MCF 10A (cell line): Measurements from ENCODE around the gene AVPR2. TPM values are rescaled to one million over a fixed set of nuclear protein-coding genes. Genes with fewer than 3 reads are reported as not detected.

Experiments
- BruUV-seq: library from RNA; stranded (reverse); fragments of 400-500 nt; replicated peaks from 2 replicates; lab custom pipeline; 2021; lab: Mats Ljungman, UMichigan
- CTCF ChIA-PET: fragments of 300-600 bp; sonication (Branson Sonifier 250); formaldehyde crosslinking; extraction: SDS; loops from one replicate; lab custom pipeline; 2021; ENCODE audit warnings: antibody characterized with exemption, inconsistent platforms; lab: Yijun Ruan, JAX
- POLR2A ChIA-PET: fragments of 300-600, 350-650 bp; sonication (Branson Sonifier 250); formaldehyde crosslinking; extraction: SDS; loops from one replicate; lab custom pipeline; 2020; ENCODE audit warnings: antibody characterized with exemption, inconsistent platforms; lab: Yijun Ruan, JAX
- DNase-seq: peaks from one replicate; pipeline ENCODE4 v3.0.0-alpha.2; 2018; ENCODE audit not compliant: unreplicated experiment
- H3K27ac Mint-ChIP-seq: one replicate; pipeline ENCODE4 v1.8.0; 2022; ENCODE audit warnings: mild to moderate bottlenecking, low read depth, mixed read lengths; ENCODE audit not compliant: unreplicated experiment
- H3K27me3 Mint-ChIP-seq: one replicate; pipeline ENCODE4 v1.8.0; 2022; ENCODE audit warnings: mixed read lengths; ENCODE audit not compliant: insufficient read depth, unreplicated experiment
- H3K36me3 Mint-ChIP-seq: one replicate; pipeline ENCODE4 v1.8.0; 2022; ENCODE audit warnings: mild to moderate bottlenecking, moderate library complexity, mixed read lengths; ENCODE audit not compliant: insufficient read depth, unreplicated experiment
- H3K4me1 Mint-ChIP-seq: one replicate; pipeline ENCODE4 v1.8.0; 2022; ENCODE audit warnings: mixed read lengths; ENCODE audit not compliant: insufficient read depth, unreplicated experiment
- H3K4me3 Mint-ChIP-seq: one replicate; pipeline ENCODE4 v1.8.0; 2022; ENCODE audit warnings: mild to moderate bottlenecking, moderate library complexity, mixed read lengths; ENCODE audit not compliant: unreplicated experiment
- H3K9me3 Mint-ChIP-seq: one replicate; pipeline ENCODE4 v1.8.0; 2022; ENCODE audit warnings: mixed read lengths; ENCODE audit not compliant: unreplicated experiment
- CTCF ChIP-seq: fragments of 200-600 bp; IDR thresholded peaks from one replicate; pipeline ENCODE4 v1.8.0; 2022; ENCODE audit warnings: antibody characterized with exemption, mild to moderate bottlenecking; ENCODE audit not compliant: unreplicated experiment
- intact Hi-C: fragments of 100-400 bp; cut with micrococcal nuclease; formaldehyde crosslinking; loops from 2 replicates; pipeline ENCODE4 v1.14.1; 2022
- total RNA-seq: library from RNA; stranded (reverse); gene quantifications from 2 replicates; pipeline ENCODE4 v1.2.3, GENCODE V29; 2022

Gene AVPR2
- total RNA-seq, 1 experiment from 2014 or later: not detected

GRCh38 chrX:153927672-153927921 lies 23.1 kb downstream of the AVPR2 start:
- TF ChIP-seq CTCF: no peak
- DNase-seq: no peak
- CTCF ChIA-PET: interaction anchor here (0.6 to 1.0 kb wide), 2 partner anchors 164 to 320 kb away, joined by 3 read pairs; partner anchors contain the start of gene PLXNB3
- peak overlapping the region; percentile 74 for H3K27ac Mint-ChIP-seq
- intact Hi-C loops: no loop called here
- POLR2A ChIA-PET: interaction anchor here (0.6 to 2.7 kb wide), 3 partner anchors 10 to 133 kb away, joined by 3 to 25 read pairs (median 8); partner anchors contain the start of genes IDH3G and SSR4
- H3K9me3 Mint-ChIP-seq: no peaks in the 10 kb centered on the region
- H3K4me1 Mint-ChIP-seq: peaks cover 7% of the 10 kb centered on the region
- H3K36me3 Mint-ChIP-seq: peaks cover 6% of the 10 kb centered on the region
- TSS peak; percentile 43 for BruUV-seq
- peak overlapping the region; percentile 79 for H3K4me3 Mint-ChIP-seq
- H3K27me3 Mint-ChIP-seq: no peaks in the 10 kb centered on the region

GRCh38 chrX:153927922-153928760 lies 23.7 kb downstream of the AVPR2 start:
- H3K4me3 Mint-ChIP-seq: peak overlapping the region; percentile 79
- TF ChIP-seq CTCF: peak; percentile 10
- CTCF ChIA-PET: interaction anchor here (0.6 to 1.3 kb wide), 4 partner anchors 19 to 445 kb away, joined by 3 to 5 read pairs (median 3); partner anchors contain the start of gene PLXNB3
- H3K27me3 Mint-ChIP-seq: no peaks in the 10 kb centered on the region
- peaks cover 10% of the 10 kb centered on the region for H3K36me3 Mint-ChIP-seq
- H3K9me3 Mint-ChIP-seq: no peaks in the 10 kb centered on the region
- DNase-seq: peak; percentile 95
- intact Hi-C loops: no loop called here
- POLR2A ChIA-PET: interaction anchor here (0.6 to 2.7 kb wide), 11 partner anchors 10 to 330 kb away, joined by 3 to 25 read pairs (median 7); partner anchors contain the start of genes HCFC1, IDH3G, PLXNB3 and SSR4
- peak overlapping the region; percentile 74 for H3K27ac Mint-ChIP-seq
- peaks cover 1% of the 10 kb centered on the region for H3K4me1 Mint-ChIP-seq
- no TSS peak for BruUV-seq

GRCh38 chrX:153928846-153929245 lies 24.4 kb downstream of the AVPR2 start:
- intact Hi-C loops: no loop called here
- ChIA-PET POLR2A (interaction anchor here (0.6 to 2.7 kb wide), 10 partner anchors 11 to 330 kb away, joined by 3 to 25 read pairs (median 6); partner anchors contain the start of genes HCFC1, IDH3G, PLXNB3 and SSR4), CTCF (interaction anchor here (0.6 to 1.3 kb wide), 4 partner anchors 18 to 444 kb away, joined by 3 to 5 read pairs (median 3); no protein-coding TSS in a partner anchor)
- Mint-ChIP-seq H3K4me3 (peak overlapping the region; percentile 79), H3K36me3 (peaks cover 10% of the 10 kb centered on the region), H3K27me3 (no peaks in the 10 kb centered on the region), H3K27ac (peak overlapping the region; percentile 74), H3K9me3 (no peaks in the 10 kb centered on the region), H3K4me1 (no peaks in the 10 kb centered on the region)
- no peak for DNase-seq
- no peak for TF ChIP-seq CTCF
- no TSS peak for BruUV-seq

- no peaks in the 10 kb centered on the region for H3K9me3 Mint-ChIP-seq
- ChIA-PET CTCF (interaction anchor here (0.6 to 0.7 kb wide), 2 partner anchors 152 to 163 kb away, joined by 3 to 4 read pairs; no protein-coding TSS in a partner anchor), POLR2A (no interaction called here)
- no peak for TF ChIP-seq CTCF
- peak overlapping the region; percentile 74 for H3K27ac Mint-ChIP-seq
- intact Hi-C loops: no loop called here
- DNase-seq: no peak
- H3K4me3 Mint-ChIP-seq: no peak overlapping the region
- H3K36me3 Mint-ChIP-seq: peaks cover 10% of the 10 kb centered on the region
- no peaks in the 10 kb centered on the region for H3K4me1 Mint-ChIP-seq
- no TSS peak for BruUV-seq
- H3K27me3 Mint-ChIP-seq: no peaks in the 10 kb centered on the region
These were observed 25.1 kb downstream of the AVPR2 start for GRCh38 chrX:153929576-153929975.
